H1 (cell line): ENCODE measurements around the gene MSS51. TPM values are rescaled to one million over a fixed set of nuclear protein-coding genes. Genes with fewer than 3 reads are reported as not detected.

ENCODE experiments used
- CTCF ChIA-PET: fragments of 300-600 bp; sonication (Branson Sonifier 250); formaldehyde crosslinking; loops from one replicate; lab custom pipeline; 2021; ENCODE audit not compliant: partially characterized antibody; lab: Charles Lee
- POLR2A ChIA-PET: fragments of 300-600 bp; sonication (Branson Sonifier 250); formaldehyde crosslinking; loops from one replicate; lab custom pipeline; 2021; ENCODE audit warnings: inconsistent platforms; ENCODE audit not compliant: partially characterized antibody; lab: Charles Lee
- DNase-seq, 2 experiments: peaks; one replicate each; pipeline versions ENCODE4 v3.0.0 to v3.0.0-alpha.2; 2010 to 2022; ENCODE audit warnings: low spot score in 2 of 2, low read depth in 1 of 2, mixed read lengths in 1 of 2
- FAIRE-seq: peaks from 2 replicates; lab custom pipeline; 2011; peaks lifted over from hg19 to GRCh38; lab: Jason Lieb, UNC
- H2AFZ ChIP-seq: 2 replicates; pipeline ENCODE4 v1.8.1; 2012; ENCODE audit warnings: low read length, inconsistent platforms
- H2AK5ac ChIP-seq: 2 replicates; pipeline ENCODE4 v1.6.1; 2013; ENCODE audit warnings: low read depth, low read length
- H2BK120ac ChIP-seq: replicated peaks from 2 replicates; pipeline ENCODE3; 2013; ENCODE audit warnings: low read depth, low read length, inconsistent platforms
- H2BK12ac ChIP-seq: 2 replicates; pipeline ENCODE4 v1.6.1; 2013; ENCODE audit warnings: low read depth, low read length
- H2BK15ac ChIP-seq: 2 replicates; pipeline ENCODE4 v1.6.1; 2013; ENCODE audit warnings: low read length
- H2BK20ac ChIP-seq: 2 replicates; pipeline ENCODE4 v1.6.1; 2013; ENCODE audit warnings: low read length
- H2BK5ac ChIP-seq: 2 replicates; pipeline ENCODE4 v1.6.1; 2013; ENCODE audit warnings: low read depth, low read length
- H3K14ac ChIP-seq: 2 replicates; pipeline ENCODE4 v1.6.1; 2013; ENCODE audit warnings: inconsistent platforms; ENCODE audit not compliant: insufficient read length
- H3K18ac ChIP-seq: 2 replicates; pipeline ENCODE4 v1.6.1; 2013; ENCODE audit warnings: low read length; ENCODE audit errors: extremely low read depth
- H3K23ac ChIP-seq: 2 replicates; pipeline ENCODE4 v1.6.1; 2013; ENCODE audit warnings: inconsistent platforms; ENCODE audit not compliant: insufficient read length
- H3K23me2 ChIP-seq: 2 replicates; pipeline ENCODE4 v1.6.1; 2013; ENCODE audit warnings: low read depth, low read length
- H3K27ac ChIP-seq: 2 replicates; pipeline ENCODE4 v1.6.1; 2011; ENCODE audit warnings: low read depth, low read length, inconsistent platforms
- H3K27me3 ChIP-seq, 4 experiments: replicated peaks in 1 of 4; 1 replicate in 1 of 4; 2 replicates in 3 of 4; pipeline versions ENCODE4 v1.6.1 to v1.8.1; 2011 to 2013; ENCODE audit warnings: low read length in 3 of 4, mild to moderate bottlenecking in 3 of 4, inconsistent platforms in 2 of 4, mixed read lengths in 2 of 4, moderate library complexity in 1 of 4; ENCODE audit not compliant: control insufficient read depth in 3 of 4, insufficient read depth in 3 of 4; ENCODE audit errors: extremely low read depth in 1 of 4
- H3K36me3 ChIP-seq, 4 experiments: 2 replicates each; pipeline versions ENCODE4 v1.6.1 to v1.8.1; 2011 to 2013; ENCODE audit warnings: mild to moderate bottlenecking in 4 of 4, low read length in 3 of 4, moderate library complexity in 2 of 4, control low read depth in 1 of 4, inconsistent platforms in 1 of 4; ENCODE audit not compliant: insufficient read depth in 4 of 4, control insufficient read depth in 2 of 4
- H3K4ac ChIP-seq: replicated peaks from 2 replicates; pipeline ENCODE3; 2013; ENCODE audit warnings: low read length, low read depth, mixed read lengths, inconsistent platforms; ENCODE audit not compliant: insufficient read length
- H3K4me1 ChIP-seq, 4 experiments: replicated peaks in 1 of 4; 1 replicate in 1 of 4; 2 replicates in 3 of 4; pipeline versions ENCODE4 v1.6.1 to v1.8.1; 2011 to 2013; ENCODE audit warnings: low read length in 3 of 4, inconsistent platforms in 2 of 4, mixed read lengths in 1 of 4; ENCODE audit not compliant: insufficient read depth in 4 of 4, control insufficient read depth in 3 of 4
- H3K4me2 ChIP-seq, 2 experiments: 2 replicates each; pipeline versions ENCODE4 v1.6.1 to v1.8.1; 2011 to 2013; ENCODE audit warnings: low read depth in 2 of 2, low read length in 2 of 2, control low read depth in 1 of 2, inconsistent platforms in 1 of 2, mild to moderate bottlenecking in 1 of 2; ENCODE audit not compliant: insufficient read depth in 1 of 2
- H3K4me3 ChIP-seq, 4 experiments: fragments of 200-600, 300-600 bp in 1 of 4; sonication (generic), shearing (Covaris generic), sonication (Bioruptor Twin) in 1 of 4; 2 replicates each; pipeline versions ENCODE4 v1.5.1 to v1.8.1; 2011 to 2016; ENCODE audit warnings: low read length in 4 of 4, low read depth in 3 of 4, control low read depth in 2 of 4, inconsistent platforms in 2 of 4, mild to moderate bottlenecking in 2 of 4, mixed read lengths in 1 of 4, moderate library complexity in 1 of 4; ENCODE audit not compliant: insufficient read depth in 2 of 4; ENCODE audit errors: extremely low read depth in 1 of 4
- H3K56ac ChIP-seq: replicated peaks from 2 replicates; pipeline ENCODE3; 2013; ENCODE audit warnings: low read depth, mild to moderate bottlenecking, mixed read lengths, low read length, inconsistent platforms; ENCODE audit not compliant: insufficient read length
- H3K79me1 ChIP-seq: 2 replicates; pipeline ENCODE4 v1.6.1; 2013; ENCODE audit warnings: low read depth, low read length, control low read depth
- H3K79me2 ChIP-seq, 2 experiments: 2 replicates each; pipeline versions ENCODE4 v1.6.1 to v1.8.1; 2012 to 2013; ENCODE audit warnings: low read length in 2 of 2, mild to moderate bottlenecking in 2 of 2, inconsistent platforms in 1 of 2; ENCODE audit not compliant: insufficient read depth in 2 of 2, control insufficient read depth in 1 of 2
- H3K9ac ChIP-seq, 4 experiments: replicated peaks in 1 of 4; 1 replicate in 1 of 4; 2 replicates in 3 of 4; pipeline versions ENCODE4 v1.6.1 to v1.8.1; 2011 to 2013; ENCODE audit warnings: low read depth in 3 of 4, low read length in 3 of 4, control low read depth in 2 of 4, mild to moderate bottlenecking in 2 of 4, moderate library complexity in 2 of 4, inconsistent platforms in 1 of 4; ENCODE audit errors: extremely low read depth in 1 of 4
- H3K9me3 ChIP-seq, 2 experiments: 2 replicates each; pipeline versions ENCODE4 v1.6.1 to v1.8.1; 2012 to 2013; ENCODE audit warnings: mild to moderate bottlenecking in 2 of 2, moderate library complexity in 2 of 2, control low read depth in 1 of 2, inconsistent platforms in 1 of 2, low read depth in 1 of 2, low read length in 1 of 2, mixed read lengths in 1 of 2; ENCODE audit not compliant: insufficient read depth in 2 of 2
- H4K20me1 ChIP-seq, 2 experiments: replicated peaks in 1 of 2; 2 replicates each; pipeline versions ENCODE3 to v1.8.1; 2011 to 2013; ENCODE audit warnings: inconsistent platforms in 2 of 2, low read length in 2 of 2, mild to moderate bottlenecking in 1 of 2; ENCODE audit not compliant: insufficient read depth in 2 of 2, control insufficient read depth in 1 of 2
- H4K5ac ChIP-seq: 2 replicates; pipeline ENCODE4 v1.6.1; 2013; ENCODE audit warnings: low read length, low read depth, mixed read lengths, inconsistent platforms; ENCODE audit not compliant: insufficient read length
- H4K8ac ChIP-seq: 2 replicates; pipeline ENCODE4 v1.8.0; 2013; ENCODE audit warnings: mild to moderate bottlenecking, moderate library complexity, low read length, inconsistent platforms; ENCODE audit not compliant: insufficient read depth; ENCODE audit errors: extremely low read depth
- H4K91ac ChIP-seq: replicated peaks from 2 replicates; pipeline ENCODE3; 2013; ENCODE audit warnings: low read length, mixed read lengths, inconsistent platforms; ENCODE audit not compliant: insufficient read length
- ASH2L ChIP-seq: fragments of 200-600, 300-600 bp; sonication (generic); IDR thresholded peaks from one replicate; pipeline ENCODE4 v1.7.1; 2017; ENCODE audit warnings: low read length
- BCL11A ChIP-seq, 2 experiments: IDR thresholded peaks; one replicate each; pipeline ENCODE4 v1.6.1; 2011; ENCODE audit warnings: low read depth in 2 of 2, low read length in 2 of 2, mild to moderate bottlenecking in 2 of 2
- CHD1 ChIP-seq: IDR thresholded peaks from 2 replicates; pipeline ENCODE4 v1.6.1; 2012; ENCODE audit warnings: low read depth, low read length, improper control_type of control experiment
- CHD2 ChIP-seq: IDR thresholded peaks from 2 replicates; pipeline ENCODE4 v1.6.1; 2012; ENCODE audit warnings: low read length, improper control_type of control experiment
- JUN ChIP-seq: IDR thresholded peaks from 2 replicates; pipeline ENCODE4 v1.6.1; 2011; ENCODE audit warnings: low read depth, mild to moderate bottlenecking, improper control_type of control experiment, low read length
- RAD21 ChIP-seq, 2 experiments: IDR thresholded peaks in 1 of 2; conservative IDR thresholded peaks in 1 of 2; 2 replicates each; pipeline ENCODE4 v1.6.1; 2011; ENCODE audit warnings: low read depth in 2 of 2, low read length in 2 of 2, improper control_type of control experiment in 1 of 2, inconsistent platforms in 1 of 2, mild to moderate bottlenecking in 1 of 2, moderate library complexity in 1 of 2
- SIN3A ChIP-seq, 2 experiments: IDR thresholded peaks in 1 of 2; conservative IDR thresholded peaks in 1 of 2; 2 replicates each; pipeline ENCODE4 v1.6.1; 2011 to 2012; ENCODE audit warnings: low read length in 2 of 2, improper control_type of control experiment in 1 of 2, low read depth in 1 of 2, mild to moderate bottlenecking in 1 of 2
- SIRT6 ChIP-seq: IDR thresholded peaks from one replicate; pipeline ENCODE4 v1.7.1; 2012; ENCODE audit warnings: low read length, inconsistent platforms
- SP4 ChIP-seq: IDR thresholded peaks from 2 replicates; pipeline ENCODE4 v1.6.1; 2012; ENCODE audit warnings: low read length, inconsistent platforms
- TAF1 ChIP-seq: IDR thresholded peaks from 2 replicates; pipeline ENCODE4 v1.6.1; 2011; ENCODE audit warnings: mild to moderate bottlenecking, low read depth, low read length
- TAF7 ChIP-seq: optimal IDR thresholded peaks from 2 replicates; pipeline ENCODE3; 2011; ENCODE audit warnings: low read depth, mild to moderate bottlenecking, inconsistent platforms, low read length, moderate library complexity, borderline replicate concordance
- WGBS, 2 experiments: shearing (Covaris generic) in 1 of 2; methylation state at CpG; one replicate each; pipeline versions ENCODE4 v1.1.6 to v1.1.7; 2013 to 2015; ENCODE audit warnings: low lambda C conversion rate in 2 of 2, mixed read lengths in 2 of 2, inconsistent platforms in 1 of 2, low coverage in 1 of 2, missing lambda C conversion rate in 1 of 2; ENCODE audit not compliant: insufficient replicate concordance in 2 of 2, insufficient coverage in 1 of 2, insufficient read length in 1 of 2; ENCODE audit errors: extremely low coverage in 1 of 2, missing lambda C conversion rate in 1 of 2; 5-methylcytosine and 5-hydroxymethylcytosine counted together
- polyA plus RNA-seq, 7 experiments: library from polyadenylated mRNA; depleted of rRNA in 3 of 7; stranded (reverse) in 5 of 7; unstranded in 2 of 7; fragments of >200 nt in 5 of 7; fragments of 200-250 nt in 2 of 7; gene quantifications; 1 replicate in 5 of 7; 2 replicates in 1 of 7; 4 replicates in 1 of 7; pipeline versions ENCODE4 v1.2.1 to v1.2.3, GENCODE V29; 2011 to 2013; ENCODE audit warnings: missing spikeins in 2 of 7, mixed read lengths in 2 of 7
- total RNA-seq: library from RNA; stranded (reverse); fragmentation: NEBNext Ultra II Directional; extraction: Animal tissue kit (Norgen Biotek cat#: 25700); gene quantifications from 2 replicates; pipeline ENCODE4 v1.2.1, GENCODE V29; 2021
- TF ChIP-seq, protein P1 (sequence below): IDR thresholded peaks from 2 replicates; pipeline ENCODE4 v1.6.1; 2011; ENCODE audit warnings: low read depth, mild to moderate bottlenecking, low read length; ENCODE audit not compliant: insufficient read depth

Gene MSS51
- total and polyA plus RNA-seq, 2 of the 8 experiments (the other 6 are each of a cell fraction or from before 2014, with no cell fraction given), result 1.5 to 1.7 TPM

DNA sequence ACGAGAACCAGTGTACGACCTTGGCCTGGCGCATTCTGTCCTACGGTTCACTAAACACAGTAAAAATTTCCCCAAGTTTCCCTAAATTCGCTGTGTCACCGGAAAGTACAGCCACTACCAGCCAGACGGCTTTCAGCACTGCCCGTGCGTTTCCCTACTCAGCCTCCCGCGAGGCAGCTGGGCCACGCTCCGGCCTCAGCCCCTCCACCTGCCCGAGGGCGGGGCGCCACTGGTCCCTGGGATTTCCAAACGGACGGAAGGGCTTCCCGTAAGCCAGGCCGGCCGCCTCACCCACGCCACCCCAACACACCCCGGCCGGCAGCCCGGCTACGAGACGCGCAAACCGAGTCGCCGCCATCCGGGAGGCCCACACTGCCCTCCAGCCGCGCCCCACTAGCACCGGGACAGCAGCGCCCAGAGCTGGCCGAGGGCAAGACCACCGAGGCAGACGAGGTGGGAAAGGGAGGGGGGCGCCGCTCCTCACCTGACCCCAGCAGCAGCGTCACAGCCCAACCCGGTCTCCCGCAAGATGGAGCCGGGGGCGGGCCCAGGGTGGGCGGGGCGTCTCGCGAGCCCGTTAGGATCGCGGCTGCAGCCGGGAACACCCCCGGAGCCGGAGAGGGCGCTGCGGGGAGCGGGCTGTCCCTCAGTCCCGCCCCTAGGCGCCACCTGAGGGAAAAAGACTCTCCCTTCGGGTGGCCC, 19.7 kb downstream of the MSS51 start, which contains the start of gene ANXA7:
TSS of gene ANXA7 (minus strand) at position 531 of the 702 bp plus-strand sequence. CDS start 13,202 bp downstream, outside the sequence.
- Histone ChIP-seq H2BK5ac (peak within 1 kb of the TSS; percentile 96), H3K9ac (peak within 1 kb of the TSS; percentile 87 to 90 (median 88)), H2AFZ (peak within 1 kb of the TSS; percentile 66), H4K8ac (peak within 1 kb of the TSS; percentile 95), H4K5ac (peak within 1 kb of the TSS; percentile 93), H3K4me1 (peaks cover 2 to 8% (median 4%) of the 10 kb centered on the region in 4 experiments; a peak in 5 of 7 replicates), H2AK5ac (no peak within 1 kb of the TSS), H2BK12ac (no peak within 1 kb of the TSS), H3K14ac (no peak within 1 kb of the TSS), H3K18ac (peak within 1 kb of the TSS; percentile 88), H2BK20ac (no peak within 1 kb of the TSS), H3K79me2 (peaks cover 0 to 41% of the 10 kb centered on the region in 2 experiments; a peak in 3 of 4 replicates), H2BK15ac (no peak within 1 kb of the TSS), H3K4ac (peak within 1 kb of the TSS; percentile 95), H2BK120ac (no peak within 1 kb of the TSS), H3K36me3 (no peaks in the 10 kb centered on the region; a peak in 1 of 8 replicates), H4K91ac (peak within 1 kb of the TSS; percentile 89), H3K27me3 (no peaks in the 10 kb centered on the region), H4K20me1 (no peaks in the 10 kb centered on the region), H3K56ac (peak within 1 kb of the TSS; percentile 80), H3K4me2 (peak within 1 kb of the TSS; percentile 76 to 91), H3K79me1 (peaks cover 2% of the 10 kb centered on the region; the same call in 1 of the 2 replicates), H3K4me3 (peak within 1 kb of the TSS; percentile 88 to 99 (median 92)), H3K23me2 (peaks cover 7% of the 10 kb centered on the region), H3K27ac (peak within 1 kb of the TSS; percentile 91), H3K23ac (no peak within 1 kb of the TSS), H3K9me3 (no peaks in the 10 kb centered on the region)
- POLR2A ChIA-PET, result interaction anchor here (1.0 to 3.6 kb wide), 10 partner anchors 10 to 179 kb away, joined by 3 to 21 read pairs (median 4); partner anchors contain the start of genes DNAJC9, MRPS16 and PPP3CB
- CTCF ChIA-PET, result no interaction called here
- WGBS, 2 experiments, result 2% methylated on average over 58 of the region's 62 CpGs; no CpG with 5 or more reads in 1 of the 2 experiments
- no peak for FAIRE-seq
- DNase-seq, result peak; percentile 62 to 95
- TF ChIP-seq RAD21 (IDR thresholded peaks at IDR 0.05 in 1 of 2, conservative IDR thresholded peaks at IDR 0.05 in 1 of 2; ENCODE audit: low read depth in 2 of 2, low read length in 2 of 2) (no peak), SIN3A (conservative IDR thresholded peaks at IDR 0.05 in 1 of 2, IDR thresholded peaks at IDR 0.05 in 1 of 2; ENCODE audit: low read depth in 1 of 2, low read length in 2 of 2) (peak in 1 of 2 experiments; percentile 92; a peak in 2 of 4 replicates), CHD2 (peak; percentile 82), SP4 (peak; percentile 8; the same call in 1 of the 2 replicates), TAF1 (peak; percentile 50), CHD1 (no peak), JUN (no peak), TAF7 (no peak), ASH2L (no peak), BCL11A (IDR thresholded peaks at IDR 0.05; ENCODE audit: low read depth in 2 of 2, low read length in 2 of 2) (no peak), SIRT6 (no peak)
- TF ChIP-seq, protein P1, sequence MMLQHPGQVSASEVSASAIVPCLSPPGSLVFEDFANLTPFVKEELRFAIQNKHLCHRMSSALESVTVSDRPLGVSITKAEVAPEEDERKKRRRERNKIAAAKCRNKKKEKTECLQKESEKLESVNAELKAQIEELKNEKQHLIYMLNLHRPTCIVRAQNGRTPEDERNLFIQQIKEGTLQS, result no peak
